Epithelial cell of alveolus of lung (primary cell): Measurements from ENCODE around the gene CASP4. TPM values are rescaled to one million over a fixed set of nuclear protein-coding genes. Genes with fewer than 3 reads are reported as not detected.

ENCODE experiments used
- total RNA-seq: library from RNA; depleted of rRNA; stranded (reverse); fragments of >200 nt; gene quantifications from 2 replicates; pipeline ENCODE4 v1.2.1, GENCODE V29; 2015

CASP4 gene
- 128 and 239 TPM in 2 replicates for total RNA-seq

DNA sequence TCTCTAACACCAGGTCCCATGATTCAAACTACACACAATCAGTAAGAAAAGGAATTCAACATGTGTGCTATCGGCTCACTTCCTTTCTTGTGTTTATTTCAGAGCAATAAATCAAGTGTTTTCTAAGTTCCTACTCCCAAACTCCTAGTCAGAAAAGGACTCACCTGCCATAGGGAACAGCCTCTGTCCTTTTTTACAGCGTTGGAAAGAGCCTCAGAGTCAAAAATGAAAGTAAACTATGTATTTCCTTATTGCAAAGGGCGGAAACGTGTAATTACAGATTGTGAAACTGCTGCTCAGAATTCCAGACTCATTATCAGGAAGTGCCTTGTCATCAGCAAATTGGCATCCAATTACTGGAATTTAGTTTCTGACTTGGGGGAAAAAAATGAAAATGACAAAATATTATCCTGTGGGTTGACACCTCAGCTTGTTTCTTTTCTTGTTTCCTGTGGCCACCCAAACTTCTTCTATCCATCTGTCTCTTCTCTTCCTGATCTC lies at the start of gene CASP4:
CASP4 (minus strand) TSS at position 220 of the 501 bp plus-strand sequence; CDS start at position 171, 49 bp downstream.

DNA sequence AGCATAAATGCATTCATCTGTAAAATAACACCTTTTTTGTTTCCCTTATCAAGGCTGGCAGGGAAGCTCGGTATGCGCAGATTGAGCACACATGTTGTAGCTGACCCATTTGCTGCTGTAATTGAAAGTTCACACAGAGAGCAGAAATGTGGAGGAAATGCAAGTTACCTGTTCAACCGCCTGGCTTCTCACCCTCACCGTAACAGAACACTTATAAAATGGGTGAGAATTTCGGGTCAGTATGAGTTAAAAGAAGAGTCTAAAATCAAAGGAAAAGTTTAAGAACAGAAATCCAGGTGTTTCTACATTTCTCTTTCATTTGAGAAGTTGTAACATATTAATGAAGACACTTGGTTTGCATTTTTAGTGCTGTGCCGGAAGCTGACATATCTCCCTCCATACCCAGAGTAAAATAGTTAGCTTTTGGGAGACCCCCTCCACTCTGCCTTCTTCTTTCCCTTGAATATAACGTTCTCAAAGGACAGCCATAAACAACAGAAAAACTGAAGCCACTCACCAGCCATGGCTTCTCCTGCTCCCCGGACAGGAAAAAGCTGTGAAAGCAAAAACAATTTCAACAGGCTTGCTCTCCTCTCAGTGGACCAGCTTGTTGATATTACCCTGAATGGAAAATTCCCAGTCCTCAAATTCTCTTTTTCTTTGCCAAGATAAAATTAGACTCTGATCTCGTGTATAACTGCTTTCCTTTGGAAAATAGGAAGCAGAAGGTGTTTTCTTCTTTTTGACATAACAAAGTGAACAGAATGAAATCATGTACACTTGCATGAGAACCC lies 70.3 kb downstream of the CASP4 start, which contains the start of gene CASP12:
CASP12 (minus strand) TSS at position 570 of the 794 bp plus-strand sequence.

Other genes with a start within 250 kb of the CASP4 start
- not detected in 2 replicates for gene CASP12, start 70.1 kb downstream of the CASP4 start, total RNA-seq
- not detected in 2 replicates for gene CASP5, start 54.6 kb upstream of the CASP4 start, total RNA-seq
- 22.5 and 44.0 TPM in 2 replicates for gene CASP1, start 66.6 kb upstream of the CASP4 start, total RNA-seq
- gene CARD16, start 76.8 kb upstream of the CASP4 start, total RNA-seq: 29.6 and 167 TPM in 2 replicates
- not detected in 2 replicates for gene CARD18, start 171.2 kb upstream of the CASP4 start, total RNA-seq